ENCODE measurements around the gene GNPTG. TPM values are rescaled to one million over a fixed set of nuclear protein-coding genes. Genes with fewer than 3 reads are reported as not detected.

GNPTG gene
- total RNA-seq, 1 donor from 2014 or later = 11.8 TPM

DNA sequence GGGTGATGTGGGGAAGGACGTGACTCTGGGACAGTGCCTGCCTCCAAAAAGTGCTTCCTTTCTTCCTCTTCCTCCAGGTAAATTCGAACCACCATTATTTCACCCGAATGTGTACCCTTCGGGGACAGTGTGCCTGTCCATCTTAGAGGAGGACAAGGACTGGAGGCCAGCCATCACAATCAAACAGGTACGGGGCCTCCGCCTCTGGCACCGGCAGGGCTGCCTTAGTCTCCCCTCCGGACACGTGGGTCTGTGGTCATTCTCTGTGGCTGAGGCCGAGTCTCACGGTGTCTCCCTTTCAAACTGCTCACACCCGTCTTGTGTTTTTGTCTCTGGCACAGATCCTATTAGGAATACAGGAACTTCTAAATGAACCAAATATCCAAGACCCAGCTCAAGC is 31.6 kb upstream of the GNPTG start:
- H3K27me3 Mint-ChIP-seq (ENCODE audit: insufficient read depth, low read depth) = peaks cover 4% of the 10 kb centered on the region
- Histone ChIP-seq H3K9ac (no peak overlapping the region), H4K20me1 (ENCODE audit: low read depth) (peaks cover 72% of the 10 kb centered on the region)

GRCh38 chr16:1320658-1321240 is 31.0 kb upstream of the GNPTG start:
- TF ChIP-seq, protein P1, sequence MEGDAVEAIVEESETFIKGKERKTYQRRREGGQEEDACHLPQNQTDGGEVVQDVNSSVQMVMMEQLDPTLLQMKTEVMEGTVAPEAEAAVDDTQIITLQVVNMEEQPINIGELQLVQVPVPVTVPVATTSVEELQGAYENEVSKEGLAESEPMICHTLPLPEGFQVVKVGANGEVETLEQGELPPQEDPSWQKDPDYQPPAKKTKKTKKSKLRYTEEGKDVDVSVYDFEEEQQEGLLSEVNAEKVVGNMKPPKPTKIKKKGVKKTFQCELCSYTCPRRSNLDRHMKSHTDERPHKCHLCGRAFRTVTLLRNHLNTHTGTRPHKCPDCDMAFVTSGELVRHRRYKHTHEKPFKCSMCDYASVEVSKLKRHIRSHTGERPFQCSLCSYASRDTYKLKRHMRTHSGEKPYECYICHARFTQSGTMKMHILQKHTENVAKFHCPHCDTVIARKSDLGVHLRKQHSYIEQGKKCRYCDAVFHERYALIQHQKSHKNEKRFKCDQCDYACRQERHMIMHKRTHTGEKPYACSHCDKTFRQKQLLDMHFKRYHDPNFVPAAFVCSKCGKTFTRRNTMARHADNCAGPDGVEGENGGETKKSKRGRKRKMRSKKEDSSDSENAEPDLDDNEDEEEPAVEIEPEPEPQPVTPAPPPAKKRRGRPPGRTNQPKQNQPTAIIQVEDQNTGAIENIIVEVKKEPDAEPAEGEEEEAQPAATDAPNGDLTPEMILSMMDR (IDR thresholded peaks at IDR 0.05) = no peak
- TF ChIP-seq EZH2phosphoT487 (IDR thresholded peaks at IDR 0.05) (no peak), EZH2 (IDR thresholded peaks at IDR 0.05) (no peak)
- peaks cover 17% of the 10 kb centered on the region for H3F3A ChIP-seq (ENCODE audit: low read depth)
- no peak overlapping the region for H2AFZ ChIP-seq (replicated peaks)
- no peaks in the 10 kb centered on the region for H3K9me3 Mint-ChIP-seq
- no peaks in the 10 kb centered on the region for H3K36me3 ChIP-seq
- no peaks in the 10 kb centered on the region for H3K9me3 ChIP-seq (ENCODE audit: low read depth)
- peaks cover 46% of the 10 kb centered on the region for H3K79me2 ChIP-seq (ENCODE audit: low read depth)
- H3K27ac Mint-ChIP-seq = no peak overlapping the region
- no peaks in the 10 kb centered on the region for H3K4me1 Mint-ChIP-seq
- no peak overlapping the region for H3K9ac ChIP-seq
- DNase-seq (ENCODE audit: low spot score) = no peak
- H3K4me3 Mint-ChIP-seq = no peak overlapping the region
- H3K36me3 Mint-ChIP-seq = peaks cover 31% of the 10 kb centered on the region
- H3K4me3 ChIP-seq = no peak overlapping the region
- no peaks in the 10 kb centered on the region for H3K27me3 ChIP-seq
- no peak overlapping the region for H3K4me2 ChIP-seq
- no peaks in the 10 kb centered on the region for H3K4me1 ChIP-seq
- H4K20me1 ChIP-seq (ENCODE audit: low read depth) = peaks cover 72% of the 10 kb centered on the region
- peaks cover 4% of the 10 kb centered on the region for H3K27me3 Mint-ChIP-seq (ENCODE audit: insufficient read depth, low read depth)
- H3K27ac ChIP-seq = no peak overlapping the region

More for the DNA sequence above, 31.6 kb upstream of the GNPTG start:
- H2AFZ ChIP-seq (replicated peaks) = no peak overlapping the region
- H3K27me3 ChIP-seq = no peaks in the 10 kb centered on the region
- TF ChIP-seq, protein P1 (IDR thresholded peaks at IDR 0.05) = no peak
- TF ChIP-seq EZH2 (IDR thresholded peaks at IDR 0.05) = no peak
- no peak for TF ChIP-seq EZH2phosphoT487 (IDR thresholded peaks at IDR 0.05)
- no peaks in the 10 kb centered on the region for H3K9me3 ChIP-seq (ENCODE audit: low read depth)
- no peak overlapping the region for H3K4me2 ChIP-seq
- H3K36me3 ChIP-seq = no peaks in the 10 kb centered on the region
- H3K27ac ChIP-seq = no peak overlapping the region
- peaks cover 11% of the 10 kb centered on the region for H3F3A ChIP-seq (ENCODE audit: low read depth)
- no peaks in the 10 kb centered on the region for H3K9me3 Mint-ChIP-seq
- H3K27ac Mint-ChIP-seq = no peak overlapping the region
- H3K4me3 Mint-ChIP-seq = no peak overlapping the region
- DNase-seq (ENCODE audit: low spot score) = no peak
- peaks cover 53% of the 10 kb centered on the region for H3K79me2 ChIP-seq (ENCODE audit: low read depth)
- peaks cover 31% of the 10 kb centered on the region for H3K36me3 Mint-ChIP-seq
- no peak overlapping the region for H3K4me3 ChIP-seq
- no peaks in the 10 kb centered on the region for H3K4me1 ChIP-seq
- no peaks in the 10 kb centered on the region for H3K4me1 Mint-ChIP-seq

DNA sequence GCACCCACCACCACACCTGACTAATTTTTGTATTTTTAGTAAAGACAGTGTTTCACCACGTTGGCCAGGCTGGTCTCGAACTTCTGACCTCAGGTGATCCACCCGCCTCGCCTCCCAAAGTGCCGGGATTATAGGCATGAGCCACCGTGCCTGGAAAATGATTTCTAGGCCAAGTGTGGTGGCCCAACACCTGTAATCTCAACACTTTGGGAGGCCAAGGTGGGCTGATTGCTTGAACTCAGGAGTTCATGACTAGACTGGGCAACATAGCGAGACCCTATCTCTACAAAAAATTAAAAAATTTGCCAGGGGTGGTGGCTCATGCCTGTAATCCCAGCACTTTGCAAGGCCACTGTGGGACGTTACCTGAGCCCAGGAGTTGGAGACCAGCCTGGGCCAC is 29.3 kb upstream of the GNPTG start:
- H3K4me3 ChIP-seq = no peak overlapping the region
- H3K9me3 ChIP-seq (ENCODE audit: low read depth) = no peaks in the 10 kb centered on the region
- Mint-ChIP-seq H3K4me3 (no peak overlapping the region), H3K9me3 (no peaks in the 10 kb centered on the region), H3K27me3 (ENCODE audit: insufficient read depth, low read depth) (peaks cover 8% of the 10 kb centered on the region), H3K27ac (no peak overlapping the region), H3K36me3 (peaks cover 27% of the 10 kb centered on the region), H3K4me1 (peaks cover 4% of the 10 kb centered on the region)
- TF ChIP-seq EZH2phosphoT487 (IDR thresholded peaks at IDR 0.05) = no peak
- TF ChIP-seq, protein P1 (IDR thresholded peaks at IDR 0.05) = no peak
- peaks cover 30% of the 10 kb centered on the region for H3K79me2 ChIP-seq (ENCODE audit: low read depth)
- H2AFZ ChIP-seq (replicated peaks) = no peak overlapping the region
- H3K27me3 ChIP-seq = no peaks in the 10 kb centered on the region
- H3K27ac ChIP-seq = no peak overlapping the region
- no peak overlapping the region for H3K9ac ChIP-seq
- H4K20me1 ChIP-seq (ENCODE audit: low read depth) = peaks cover 72% of the 10 kb centered on the region
- no peak for DNase-seq (ENCODE audit: low spot score)
- H3F3A ChIP-seq (ENCODE audit: low read depth) = peaks cover 30% of the 10 kb centered on the region
- H3K4me1 ChIP-seq = no peaks in the 10 kb centered on the region
- H3K36me3 ChIP-seq = no peaks in the 10 kb centered on the region
- no peak overlapping the region for H3K4me2 ChIP-seq
